Measurements from ENCODE around the gene NFKB1.
A peak's percentile ranks its signal among the peaks of the same experiment; 100 is the strongest.
"Not testable (repeated sequence)": the region's sequence is repeated elsewhere in the genome, so short reads cannot be mapped to it uniquely, and the experiment has no call there.

Gene NFKB1

GRCh38 chr4:102565696-102566095, 64.5 kb downstream of the NFKB1 start:
- DNase-seq (ENCODE audit: low read depth), result no peak

GRCh38 chr4:102566426-102566825, 65.3 kb downstream of the NFKB1 start:
- no peak for DNase-seq (ENCODE audit: low read depth)

GRCh38 chr4:102567427-102567826, 66.3 kb downstream of the NFKB1 start:
- no peak for DNase-seq (ENCODE audit: low read depth)

GRCh38 chr4:102569200-102569599, 68.0 kb downstream of the NFKB1 start:
- no peak for DNase-seq (ENCODE audit: low read depth)

GRCh38 chr4:102570211-102570610, 69.1 kb downstream of the NFKB1 start:
- not testable (repeated sequence) for DNase-seq (ENCODE audit: low read depth)

GRCh38 chr4:102572452-102572851, 71.3 kb downstream of the NFKB1 start:
- no peak for DNase-seq (ENCODE audit: low read depth)

- DNase-seq (ENCODE audit: low read depth), result no peak
Observed at GRCh38 chr4:102574317-102574716, 73.2 kb downstream of the NFKB1 start.

GRCh38 chr4:102575369-102576129, 74.4 kb downstream of the NFKB1 start:
- DNase-seq (ENCODE audit: low read depth), result no peak

- no peak for DNase-seq (ENCODE audit: low read depth)
Observed at GRCh38 chr4:102578270-102578669, 77.1 kb downstream of the NFKB1 start.

GRCh38 chr4:102578819-102579218, 77.7 kb downstream of the NFKB1 start:
- DNase-seq (ENCODE audit: low read depth), result no peak

- no peak for DNase-seq (ENCODE audit: low read depth)
Observed at GRCh38 chr4:102579794-102580462, 78.8 kb downstream of the NFKB1 start.

- DNase-seq (ENCODE audit: low read depth), result no peak
Observed at GRCh38 chr4:102580463-102580842, 79.3 kb downstream of the NFKB1 start.

- DNase-seq (ENCODE audit: low read depth), result no peak
Observed at GRCh38 chr4:102584091-102584490, 82.9 kb downstream of the NFKB1 start.

GRCh38 chr4:102585329-102585728, 84.2 kb downstream of the NFKB1 start:
- no peak for DNase-seq (ENCODE audit: low read depth)

GRCh38 chr4:102586002-102586643, 85.0 kb downstream of the NFKB1 start:
- DNase-seq (ENCODE audit: low read depth), result no peak

- peak; percentile 27 for DNase-seq (ENCODE audit: low read depth)
Observed at GRCh38 chr4:102586644-102587021, 85.5 kb downstream of the NFKB1 start.

- DNase-seq (ENCODE audit: low read depth), result no peak
Observed at GRCh38 chr4:102589743-102590142, 88.6 kb downstream of the NFKB1 start.

GRCh38 chr4:102592256-102592655, 91.1 kb downstream of the NFKB1 start:
- DNase-seq (ENCODE audit: low read depth), result no peak

- no peak for DNase-seq (ENCODE audit: low read depth)
Observed at GRCh38 chr4:102593147-102593546, 92.0 kb downstream of the NFKB1 start.

- DNase-seq (ENCODE audit: low read depth), result no peak
Observed at GRCh38 chr4:102594000-102594399, 92.8 kb downstream of the NFKB1 start.

GRCh38 chr4:102596532-102596931, 95.4 kb downstream of the NFKB1 start:
- no peak for DNase-seq (ENCODE audit: low read depth)

- no peak for DNase-seq (ENCODE audit: low read depth)
Observed at GRCh38 chr4:102598086-102598761, 97.1 kb downstream of the NFKB1 start.
